GM18873 (cell line): ENCODE data around the gene EXD3.
"Not testable (repeated sequence)": the region's sequence is repeated elsewhere in the genome, so short reads cannot be mapped to it uniquely, and the experiment has no call there.

Experiments used
- ATAC-seq: cut with Tn5 transposase; IDR thresholded peaks from one replicate; pipeline ENCODE4 v1.9.1; 2021; ENCODE audit warnings: mild to moderate bottlenecking, moderate library complexity, moderate number of reproducible peaks; ENCODE audit not compliant: unreplicated experiment, low FRiP score

The EXD3 gene

DNA sequence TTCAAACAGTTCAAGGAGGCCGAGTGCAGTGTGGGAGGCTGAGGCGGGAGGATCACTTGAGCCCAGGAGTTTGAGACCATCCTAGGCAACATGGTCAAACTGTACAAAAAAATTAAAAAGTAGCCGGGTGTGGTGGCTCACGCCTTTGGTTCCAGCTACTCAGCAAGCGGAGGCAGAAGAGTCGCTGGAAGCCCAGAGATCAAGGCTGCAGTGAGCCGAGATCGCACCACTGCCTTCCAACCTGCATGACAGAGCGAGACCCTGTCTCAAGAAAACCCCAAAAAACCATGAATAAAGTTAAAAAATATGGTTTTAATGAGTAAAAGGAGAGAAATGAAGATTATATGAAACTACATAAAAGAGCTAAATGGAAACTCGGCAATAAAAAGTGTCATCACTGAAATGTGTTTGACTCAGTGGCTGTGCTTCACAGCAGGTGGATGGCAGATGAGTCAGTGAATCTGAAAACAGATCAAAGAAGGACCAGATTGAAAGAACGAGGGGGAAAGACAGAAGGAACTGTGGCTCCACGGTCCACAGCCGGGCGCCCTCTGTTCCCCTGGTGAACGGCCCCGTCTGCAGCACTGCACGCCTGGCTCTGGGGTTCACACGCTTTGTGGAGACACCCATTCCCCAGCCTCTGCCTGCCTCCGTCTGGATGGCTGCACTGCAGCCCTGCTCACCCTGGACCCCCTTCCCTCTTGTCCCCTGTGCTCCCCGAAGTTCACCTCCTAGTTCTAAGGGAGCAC is 25.1 kb downstream of the EXD3 start:
- no peak for ATAC-seq

DNA sequence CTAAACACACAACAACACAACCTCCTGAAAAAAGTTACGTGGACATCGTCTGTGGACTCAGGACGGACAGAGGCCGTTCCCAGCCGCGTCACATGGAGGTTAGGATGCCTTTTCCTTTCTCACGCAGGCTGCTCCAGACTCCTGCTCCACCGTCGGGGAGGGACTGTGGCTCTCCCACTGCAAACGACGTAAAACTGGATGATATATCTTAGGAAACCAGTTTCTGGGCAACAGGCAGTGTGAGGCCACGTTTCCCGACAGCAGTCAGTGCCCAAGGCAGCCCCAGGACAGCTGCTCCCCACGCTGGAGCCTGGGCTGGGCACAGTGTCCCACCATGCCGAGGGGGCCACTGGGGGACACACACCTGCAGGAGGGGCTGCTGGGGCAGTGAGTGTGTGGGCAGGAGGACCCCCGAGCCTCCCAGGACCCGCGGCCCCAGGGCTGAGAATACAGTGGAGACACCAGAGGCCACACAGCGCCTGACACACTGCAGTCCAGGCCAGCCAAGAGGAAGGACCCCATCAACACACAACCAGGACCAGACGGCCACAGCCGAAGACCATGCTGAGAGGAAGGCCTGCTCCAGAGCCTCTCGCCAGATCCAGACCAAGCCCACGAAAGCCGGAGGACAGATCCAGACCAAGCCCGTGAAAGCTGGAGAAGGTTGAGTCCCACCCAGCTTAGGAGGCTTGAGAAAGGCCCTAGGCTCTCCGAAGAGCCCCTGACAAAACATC is 26.2 kb downstream of the EXD3 start:
- ATAC-seq = no peak

DNA sequence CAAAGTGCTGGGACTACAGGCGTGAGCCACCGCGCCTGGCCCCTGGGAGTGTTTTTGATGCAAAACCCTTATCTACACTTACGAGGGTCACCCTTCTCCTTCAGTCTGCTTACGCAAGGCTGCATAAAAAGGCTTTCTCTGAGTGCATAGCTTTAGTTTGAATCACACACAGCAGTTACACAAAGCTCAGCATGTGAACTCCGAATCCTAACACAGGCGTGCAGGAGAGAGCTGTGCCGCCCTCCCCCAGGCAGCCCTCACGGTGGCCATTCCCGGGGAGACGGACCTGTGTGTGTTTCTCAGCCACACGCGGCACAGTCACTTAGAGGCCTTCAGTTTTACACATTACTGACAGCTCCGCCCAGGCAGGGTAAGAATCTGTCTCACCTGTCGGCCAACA is 26.7 kb downstream of the EXD3 start:
- ATAC-seq = no peak

- ATAC-seq = no peak
Measured at GRCh38 chr9:137395666-137396010, 27.3 kb downstream of the EXD3 start.

- no peak for ATAC-seq
Measured at GRCh38 chr9:137394866-137395665, 27.9 kb downstream of the EXD3 start.

- no peak for ATAC-seq
Measured at GRCh38 chr9:137393176-137394150, 29.5 kb downstream of the EXD3 start.

DNA sequence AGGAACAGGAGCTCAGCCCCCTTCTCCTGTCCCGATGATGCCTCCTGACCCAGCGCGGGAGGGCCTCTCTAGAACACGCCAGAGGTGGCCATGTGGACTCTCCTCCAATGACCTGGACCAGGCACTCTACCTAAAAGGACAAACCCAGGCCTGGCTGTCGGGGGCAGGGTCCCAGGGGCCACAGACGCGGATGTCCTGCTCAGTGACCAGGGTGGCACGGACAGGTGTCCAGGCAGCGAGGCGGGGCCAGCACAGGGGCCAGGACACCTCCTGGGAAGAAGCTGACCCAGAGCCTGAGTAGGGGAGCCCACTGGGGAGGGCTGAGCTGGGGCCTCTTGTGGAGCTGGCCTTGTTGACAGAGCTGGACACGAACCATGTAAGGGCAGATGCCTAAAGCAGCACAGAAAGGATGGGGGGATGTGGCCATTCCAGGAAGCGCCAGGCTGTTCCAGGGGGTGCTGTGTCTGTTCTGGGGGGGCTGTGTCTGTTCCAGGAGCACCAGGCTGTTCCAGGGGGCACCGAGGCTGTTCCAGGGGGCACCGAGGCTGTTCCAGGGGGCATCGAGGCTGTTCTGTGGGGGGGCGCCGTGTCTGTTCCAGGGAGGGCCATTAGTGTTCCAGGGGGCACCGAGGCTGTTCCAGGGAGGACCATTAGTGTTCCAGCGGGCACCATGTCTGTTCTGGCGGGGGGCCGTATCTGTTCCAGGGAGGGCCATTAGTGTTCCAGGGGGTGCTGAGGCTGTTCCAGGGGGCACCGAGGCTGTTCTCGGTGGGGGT is 30.5 kb downstream of the EXD3 start:
- ATAC-seq = no peak

DNA sequence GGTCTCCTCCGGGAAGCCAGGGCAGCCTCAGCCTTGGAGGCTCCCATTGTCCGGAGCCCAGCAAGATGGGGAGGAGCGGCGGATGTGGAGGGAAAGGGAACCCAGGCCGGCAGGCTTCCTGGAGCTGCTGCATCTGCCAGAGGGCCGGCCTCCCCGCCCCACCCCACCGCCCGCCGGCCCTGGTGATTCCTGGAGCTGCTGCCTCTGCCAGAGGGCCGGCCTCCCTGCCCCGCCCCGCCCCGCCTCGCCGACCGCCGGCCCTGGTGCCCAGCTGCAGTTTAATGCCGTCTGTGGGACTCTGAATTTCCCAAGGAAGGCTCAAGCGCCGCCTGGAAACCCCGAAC is 31.6 kb downstream of the EXD3 start:
- ATAC-seq = no peak

GRCh38 chr9:137390553-137391410 is 32.2 kb downstream of the EXD3 start:
- no peak for ATAC-seq

DNA sequence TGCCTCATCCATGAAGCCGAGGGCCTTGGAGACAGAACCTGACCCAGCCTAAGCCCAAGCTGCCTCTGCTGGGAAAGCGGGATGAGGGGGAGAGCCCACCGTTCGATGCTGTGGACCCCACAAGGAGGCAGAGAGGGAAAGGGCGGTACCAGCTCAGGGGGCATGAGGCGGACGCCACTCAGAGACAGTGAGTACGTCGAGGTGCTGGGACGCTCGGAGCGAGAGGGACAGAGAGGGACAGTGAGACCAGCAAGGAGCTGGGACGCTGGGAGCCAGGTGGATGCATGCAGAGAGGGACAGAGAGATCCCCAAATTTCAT is 33.6 kb downstream of the EXD3 start:
- no peak for ATAC-seq

- no peak for ATAC-seq
Measured at GRCh38 chr9:137388589-137389427, 34.2 kb downstream of the EXD3 start.

- no peak for ATAC-seq
Measured at GRCh38 chr9:137387891-137388560, 34.9 kb downstream of the EXD3 start.

DNA sequence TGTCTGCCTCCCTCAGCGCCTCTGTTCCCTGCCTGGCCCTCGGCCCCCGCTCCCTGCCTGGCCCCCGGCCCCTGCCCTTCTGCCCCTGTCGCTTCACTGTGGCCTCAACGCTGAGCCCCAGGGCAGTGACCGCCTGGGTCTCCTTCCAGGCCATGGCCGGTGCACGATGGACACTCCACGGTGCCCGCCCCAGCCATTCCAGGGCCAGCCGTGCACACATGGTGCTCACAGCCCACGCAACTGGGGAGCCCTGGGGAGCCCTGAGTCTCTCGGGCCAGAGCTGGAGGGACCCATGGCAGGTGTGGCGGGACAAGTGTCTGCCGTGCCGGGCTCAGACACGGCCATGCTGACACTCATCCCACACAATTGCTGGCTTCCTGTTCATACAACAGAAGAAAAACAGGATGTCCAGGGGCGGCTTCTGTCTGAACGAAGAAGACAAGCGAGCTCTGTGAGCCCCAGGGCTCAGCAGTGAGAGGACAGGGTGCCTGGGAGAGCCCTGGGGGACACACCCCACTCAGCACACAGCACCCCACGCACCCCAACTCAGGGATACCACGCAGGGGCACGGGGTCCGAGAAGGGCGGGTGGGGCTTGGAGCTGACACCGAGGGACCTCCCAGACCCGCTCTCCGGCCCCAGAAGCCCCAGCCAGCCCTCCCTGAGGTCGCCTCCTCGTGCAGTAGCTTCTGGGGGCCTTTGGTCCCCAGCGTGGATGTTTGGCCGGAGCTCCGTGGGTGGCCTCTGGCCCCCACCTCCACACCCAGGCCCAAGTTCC is 35.7 kb downstream of the EXD3 start:
- ATAC-seq = no peak

GRCh38 chr9:137386507-137387113 is 36.4 kb downstream of the EXD3 start:
- ATAC-seq = not testable (repeated sequence)

DNA sequence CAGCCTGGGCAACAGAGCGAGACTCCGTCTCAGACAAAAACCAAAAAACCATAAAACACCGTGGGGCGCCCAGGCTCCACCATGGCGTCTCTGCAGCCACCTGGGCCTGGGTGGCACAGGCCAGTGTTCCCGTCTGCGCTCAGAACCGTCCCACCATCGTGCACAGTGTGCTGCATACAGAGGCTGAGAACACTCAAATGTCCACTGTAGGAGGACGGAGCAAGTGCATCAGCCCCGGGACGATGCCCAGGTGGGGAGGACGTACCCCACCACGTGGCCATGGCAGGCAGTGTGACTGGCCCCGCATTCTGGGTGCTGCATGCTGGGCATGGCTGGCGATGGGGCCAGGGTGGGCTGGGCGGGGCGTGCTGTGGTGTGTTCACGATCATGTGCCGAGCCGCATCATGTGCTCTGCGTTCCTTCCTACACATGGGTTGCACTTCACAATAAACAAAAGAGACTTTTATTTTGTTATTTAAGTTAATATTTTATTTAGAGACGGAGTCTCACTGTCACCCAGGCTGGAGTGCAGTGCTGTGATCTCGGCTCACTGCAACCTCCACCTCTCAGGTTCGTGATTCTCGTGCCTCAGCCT is 37.8 kb downstream of the EXD3 start:
- no peak for ATAC-seq
